NCI-H128 (cell line): ENCODE results near the gene SRSF1.

Experiments
- DNase-seq: peaks from one replicate; lab custom pipeline; 2025; ENCODE audit not compliant: unreplicated experiment; lab: John Stamatoyannopoulos, UW

The SRSF1 gene

DNA sequence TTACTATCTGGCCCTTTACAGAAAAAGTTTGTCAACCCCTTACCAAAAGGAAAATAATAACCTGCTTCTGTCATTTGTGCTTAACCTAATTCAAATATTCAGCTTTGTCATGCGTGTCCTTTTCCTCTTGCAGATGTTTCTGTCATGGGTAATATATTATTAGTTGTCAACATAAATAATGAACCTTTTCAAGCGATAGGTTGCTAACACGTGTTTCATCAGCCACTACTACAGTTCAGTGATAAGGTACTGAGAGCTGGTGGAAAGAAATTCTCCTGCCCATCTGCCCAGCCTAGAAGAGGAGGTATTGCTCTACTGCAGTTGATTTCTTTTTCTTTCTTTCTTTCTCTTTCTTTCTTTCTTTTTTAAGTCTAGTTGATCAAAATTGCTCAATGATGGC, 12.0 kb upstream of the SRSF1 start:
- no peak for DNase-seq

DNA sequence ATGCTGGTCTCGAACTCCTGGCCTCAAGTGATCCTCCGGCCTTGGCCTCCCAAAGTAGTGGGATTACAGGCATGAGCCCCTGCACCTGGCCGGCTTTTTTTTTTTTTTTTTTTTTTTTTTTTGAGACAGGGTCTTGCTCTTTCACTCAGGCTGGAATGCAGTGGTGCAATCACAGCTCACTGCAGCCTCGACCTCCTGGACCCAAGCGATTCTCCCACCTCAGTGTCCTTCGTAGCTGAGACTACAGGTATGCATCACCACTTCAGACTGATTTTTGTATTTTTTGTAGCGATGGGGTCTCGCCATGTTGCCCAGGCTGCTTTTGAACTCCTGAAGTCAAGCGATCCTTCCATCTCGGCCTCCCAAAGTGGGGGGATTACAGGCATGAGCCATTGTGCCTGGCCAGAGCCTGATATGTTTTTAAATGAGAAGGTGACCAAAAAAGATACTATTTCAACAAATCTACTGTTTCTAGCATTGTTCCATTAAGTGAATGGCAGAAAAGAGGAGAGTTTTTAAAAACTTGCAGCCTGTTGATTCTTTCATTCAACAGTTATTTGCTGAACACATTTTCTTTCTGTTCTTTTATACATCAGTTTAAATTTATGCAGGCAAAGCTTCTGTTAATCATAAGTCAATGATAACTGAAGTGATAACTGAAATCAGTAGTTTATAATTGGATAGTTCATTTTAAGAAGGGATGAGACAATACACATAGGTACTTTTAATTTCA, 3.2 kb upstream of the SRSF1 start:
- DNase-seq = no peak

DNA sequence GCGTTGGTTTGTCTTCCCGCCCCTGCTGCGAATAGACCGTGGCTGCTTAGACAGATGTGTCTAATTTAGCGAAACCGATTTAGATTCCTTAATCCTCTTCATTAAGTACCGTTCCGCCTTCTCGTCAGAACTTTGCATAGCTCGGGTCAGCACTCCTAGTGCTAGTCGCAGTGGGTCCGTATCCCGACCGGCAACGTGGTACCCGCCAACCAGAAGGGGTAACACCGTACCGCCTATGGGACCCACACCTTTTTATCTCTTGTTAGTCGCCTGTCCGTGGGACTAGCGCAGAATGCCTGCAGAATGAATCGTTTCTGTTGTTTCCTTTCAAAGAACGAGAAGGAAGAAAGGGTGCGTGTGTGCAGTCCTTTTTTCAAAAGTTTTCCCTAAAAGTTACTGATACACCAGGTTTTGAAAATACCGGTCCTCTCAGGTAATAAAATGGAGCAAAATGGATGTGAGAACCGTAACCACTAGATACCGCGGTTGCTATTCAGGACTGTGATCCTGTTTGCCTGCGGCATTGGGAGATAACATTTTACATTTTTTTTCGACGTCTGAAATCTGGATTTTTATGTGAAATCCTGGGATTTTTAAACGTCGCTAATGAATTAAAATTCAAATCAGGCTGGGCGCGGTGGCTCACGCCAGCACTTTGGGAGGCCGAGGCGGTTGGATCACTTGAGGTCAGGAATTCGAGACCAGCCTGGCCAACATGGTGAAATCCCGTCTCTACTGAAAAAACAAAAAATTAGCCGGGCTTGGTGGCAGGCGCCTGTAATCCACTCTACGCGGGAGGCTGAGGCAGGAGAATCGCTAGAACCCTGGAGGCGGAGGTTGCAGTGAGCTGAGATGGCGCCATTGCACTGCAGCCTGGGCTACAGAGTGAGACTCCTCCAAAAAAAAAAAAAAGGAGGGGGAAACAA, 998 bp upstream of the SRSF1 start:
- no peak for DNase-seq

DNA sequence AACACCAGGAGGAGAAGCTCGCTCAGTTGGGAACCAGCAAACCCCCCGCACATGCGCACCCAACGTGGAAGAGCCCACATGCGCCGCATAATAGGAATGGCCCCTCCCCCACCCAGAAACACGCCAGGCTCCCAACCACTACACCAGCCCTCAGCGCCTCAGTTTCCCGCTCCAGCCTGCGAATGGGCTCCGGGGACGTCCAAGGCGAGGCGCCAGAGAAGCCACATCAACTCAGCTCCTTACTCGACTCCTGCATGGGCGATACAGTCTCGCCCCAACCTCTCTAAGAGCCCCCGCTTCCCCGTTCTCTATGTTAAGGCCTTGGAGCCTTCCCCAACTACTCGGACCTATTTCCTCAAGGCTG, 504 bp downstream of the SRSF1 start:
- no peak for DNase-seq

DNA sequence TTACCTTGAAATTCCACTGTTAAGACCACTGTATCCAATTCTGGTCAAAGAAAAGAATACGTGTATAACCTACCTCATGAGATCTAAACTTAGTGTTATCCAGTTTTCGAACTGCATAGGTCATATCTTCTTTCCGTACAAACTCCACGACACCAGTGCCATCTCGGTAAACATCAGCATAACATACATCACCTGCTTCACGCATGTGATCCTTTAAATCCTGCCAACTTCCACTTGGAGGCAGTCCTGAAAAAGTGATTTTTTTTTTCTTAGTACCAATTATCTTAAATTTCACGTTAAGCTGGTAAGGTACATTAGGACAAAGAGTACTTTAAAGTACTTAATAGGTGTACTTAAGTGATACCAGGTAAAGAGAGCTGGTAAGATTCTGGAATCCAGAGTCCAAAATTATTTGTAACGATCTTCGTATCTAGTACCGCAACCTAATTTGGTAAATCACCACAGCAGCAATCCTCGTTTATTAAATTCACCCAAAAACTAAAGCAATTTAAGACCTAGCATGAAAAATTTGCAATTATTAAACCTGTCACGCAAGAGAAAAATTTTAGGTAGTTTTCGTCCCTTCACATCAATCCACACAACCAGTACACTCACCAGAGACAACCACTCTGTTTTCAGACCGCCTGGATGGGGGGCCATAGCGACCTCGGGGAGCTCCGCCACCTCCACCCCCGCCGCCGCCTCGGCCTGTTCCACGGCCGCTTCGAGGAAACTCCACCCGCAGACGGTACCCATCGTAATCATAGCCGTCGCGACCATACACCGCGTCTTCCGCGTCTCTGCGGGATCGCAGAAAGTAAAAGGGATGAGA, 1.1 kb downstream of the SRSF1 start:
- DNase-seq = no peak

DNA sequence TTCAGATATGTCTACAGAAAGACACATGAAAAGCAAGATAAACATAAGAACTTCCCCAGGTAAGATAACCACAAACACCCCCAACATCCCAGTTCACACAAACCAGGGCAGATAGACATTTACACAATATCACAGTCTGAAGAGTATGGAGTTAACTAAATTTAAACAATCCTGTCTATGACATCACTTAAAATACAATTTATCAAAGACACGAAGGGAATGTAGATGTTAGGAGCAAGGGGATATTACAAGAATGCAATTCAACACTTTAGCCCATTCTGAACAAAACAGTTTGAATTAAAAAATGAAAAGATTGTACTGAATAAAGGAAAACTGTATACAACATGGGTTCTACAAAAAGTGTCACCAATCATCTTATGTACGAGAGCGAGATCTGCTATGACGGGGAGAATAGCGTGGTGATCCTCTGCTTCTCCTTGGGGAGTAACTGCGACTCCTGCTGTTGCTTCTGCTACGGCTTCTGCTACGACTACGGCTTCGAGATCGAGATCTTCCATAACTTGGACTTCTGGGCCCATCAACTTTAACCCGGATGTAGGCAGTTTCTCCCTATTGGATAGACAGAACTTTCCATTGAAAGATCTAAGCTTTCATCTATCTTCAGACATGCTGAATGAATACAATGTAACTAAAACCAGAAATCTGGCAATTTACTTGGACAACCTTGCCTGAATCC, 1.9 kb downstream of the SRSF1 start:
- DNase-seq = no peak

DNA sequence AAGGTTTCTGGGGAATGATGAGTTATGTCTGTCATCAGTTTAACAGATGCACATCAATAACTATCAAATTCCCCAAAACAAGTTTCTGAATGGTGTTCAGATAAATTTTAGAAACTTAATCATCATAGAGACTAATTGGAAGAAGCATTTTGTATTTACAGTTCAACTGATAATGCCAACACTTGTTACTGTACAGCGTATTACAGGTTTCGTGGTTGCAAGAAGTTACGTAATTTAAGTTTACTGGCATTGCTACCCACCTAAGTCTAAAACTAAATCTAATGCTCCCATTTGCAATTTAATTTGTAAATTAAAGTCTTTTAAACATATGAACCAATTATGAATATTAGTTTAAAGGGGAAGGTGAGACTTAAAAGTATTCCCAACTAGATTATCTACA, 3.0 kb downstream of the SRSF1 start:
- DNase-seq = no peak

DNA sequence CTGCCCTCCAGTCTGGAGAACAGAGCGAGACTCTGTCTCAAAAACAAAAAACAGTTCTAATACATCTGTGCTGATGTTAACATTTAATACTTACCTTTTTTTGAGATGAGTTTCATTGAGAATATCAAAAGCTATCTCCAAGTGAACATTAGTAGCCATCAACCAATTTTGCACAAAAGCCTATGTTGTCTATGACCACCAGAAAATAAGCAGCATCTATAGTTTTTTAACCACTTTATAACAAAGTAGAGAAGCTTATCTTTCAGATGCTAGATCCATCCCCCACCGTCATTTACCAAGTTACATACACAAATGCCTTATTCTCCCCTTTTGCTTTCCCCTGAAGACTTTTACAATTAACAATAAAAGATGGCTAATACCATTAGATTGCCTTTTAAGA, 4.1 kb downstream of the SRSF1 start:
- no peak for DNase-seq

DNA sequence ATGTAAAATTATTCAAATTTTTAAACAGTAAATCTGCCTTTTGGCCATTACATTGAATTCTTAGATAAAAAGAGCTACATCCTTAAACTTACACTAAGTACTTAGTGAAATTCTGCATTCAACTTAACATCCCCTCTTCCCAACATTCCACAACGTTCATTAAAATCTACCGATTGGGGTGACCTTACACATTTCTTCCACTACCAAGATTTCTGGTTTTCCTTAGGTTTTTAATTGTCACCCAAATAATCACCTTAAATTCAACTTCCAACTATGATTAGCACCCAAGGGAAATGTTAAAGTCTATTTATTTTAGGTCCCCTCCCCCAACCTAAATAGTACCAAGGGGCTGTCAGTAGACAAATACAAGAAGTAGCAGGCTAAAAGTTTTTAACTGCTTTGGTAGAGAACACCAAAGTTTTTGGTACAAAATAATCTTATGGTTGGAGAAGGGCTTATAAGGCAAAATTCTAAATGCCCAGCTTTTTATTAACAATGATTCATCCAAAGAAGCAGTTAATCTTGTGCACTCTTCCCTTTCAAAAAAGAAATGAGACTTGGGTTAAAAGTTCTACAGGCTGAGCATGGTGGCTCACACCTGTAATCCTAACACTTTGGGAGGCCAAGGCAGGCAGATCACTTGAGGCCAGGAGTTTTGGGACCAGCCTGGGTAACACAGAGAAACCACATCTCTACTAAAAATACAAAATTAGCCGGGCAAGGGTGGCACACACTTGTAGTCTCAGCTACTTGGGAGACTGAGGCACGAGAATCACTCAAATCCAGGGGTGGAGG, 4.7 kb downstream of the SRSF1 start:
- DNase-seq = no peak

DNA sequence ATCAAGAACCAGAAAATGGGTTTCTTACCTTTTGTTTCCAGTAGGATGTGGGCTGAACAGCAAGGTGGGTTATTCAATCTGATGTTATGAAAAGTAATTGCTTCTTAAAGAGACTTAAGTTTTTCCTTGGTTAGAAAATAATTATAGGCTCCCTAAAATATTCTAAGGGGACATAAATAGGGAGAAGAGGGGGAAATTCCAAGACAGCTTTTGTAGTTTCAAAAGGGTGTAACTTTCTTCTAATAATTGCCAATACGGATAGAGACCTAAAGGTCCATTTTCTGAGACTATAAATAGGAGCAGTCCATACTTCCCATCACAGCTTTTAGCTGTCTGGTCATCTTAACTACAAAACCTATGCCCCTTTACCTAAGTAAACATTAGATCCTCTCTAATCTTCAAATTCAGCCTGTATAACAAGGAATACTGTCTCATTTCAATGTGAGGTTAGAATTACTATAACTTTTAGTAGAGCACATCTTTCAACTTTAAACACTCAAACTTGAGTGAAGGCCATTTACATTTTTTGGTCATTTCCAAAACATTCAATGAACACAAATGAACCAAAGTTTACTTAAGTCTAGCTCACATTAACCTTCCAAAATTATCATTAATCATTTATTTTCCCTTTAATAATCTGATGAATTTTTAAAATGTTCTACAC, 5.5 kb downstream of the SRSF1 start:
- DNase-seq = no peak

DNA sequence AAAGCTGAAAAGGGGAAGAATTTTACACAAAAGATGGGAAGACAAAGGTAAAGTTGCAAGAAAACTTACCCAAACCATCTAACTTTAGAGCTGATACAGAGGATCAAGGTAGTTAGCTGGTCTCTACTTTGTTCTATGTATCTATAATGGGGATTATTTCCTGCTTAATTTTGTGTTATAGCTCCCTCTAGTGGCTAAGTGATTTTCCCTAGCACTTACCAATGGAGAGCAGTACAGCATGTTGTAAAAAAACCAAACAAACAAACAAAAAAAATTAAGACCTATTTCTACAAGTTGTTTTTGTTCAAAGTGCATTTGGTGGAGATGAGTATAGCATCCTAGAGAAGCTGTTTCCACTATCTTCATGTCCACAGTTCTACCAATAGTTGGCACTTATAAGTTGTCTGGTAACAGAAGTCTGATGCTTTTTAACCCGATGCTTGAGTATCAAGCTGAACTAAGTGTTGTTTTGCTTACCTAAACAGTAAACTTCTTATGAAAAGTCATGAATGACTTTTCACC, 7.5 kb downstream of the SRSF1 start:
- DNase-seq = peak; percentile 52

DNA sequence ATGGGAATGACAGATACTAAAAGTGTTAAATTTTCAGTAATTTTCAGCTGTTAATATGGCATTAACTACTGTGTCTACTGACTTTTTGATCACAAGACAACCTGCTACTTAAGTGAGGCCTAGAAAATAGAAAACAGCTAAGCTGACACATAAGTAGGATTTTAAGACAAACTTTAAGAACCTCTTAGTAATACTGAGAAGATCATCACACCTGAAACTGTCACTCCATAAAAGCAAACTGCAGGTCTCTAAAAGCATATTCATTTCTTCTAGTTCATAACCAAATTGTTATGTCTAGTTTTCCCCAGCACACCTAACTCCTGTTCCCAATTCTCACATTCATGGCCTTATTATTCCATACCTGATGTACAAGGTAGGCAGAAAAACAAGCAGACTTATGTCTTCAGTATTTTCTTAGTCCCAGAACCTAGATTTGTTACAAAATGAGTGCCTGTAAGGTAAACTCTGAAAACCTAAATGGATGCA, 8.0 kb downstream of the SRSF1 start:
- DNase-seq = no peak

DNA sequence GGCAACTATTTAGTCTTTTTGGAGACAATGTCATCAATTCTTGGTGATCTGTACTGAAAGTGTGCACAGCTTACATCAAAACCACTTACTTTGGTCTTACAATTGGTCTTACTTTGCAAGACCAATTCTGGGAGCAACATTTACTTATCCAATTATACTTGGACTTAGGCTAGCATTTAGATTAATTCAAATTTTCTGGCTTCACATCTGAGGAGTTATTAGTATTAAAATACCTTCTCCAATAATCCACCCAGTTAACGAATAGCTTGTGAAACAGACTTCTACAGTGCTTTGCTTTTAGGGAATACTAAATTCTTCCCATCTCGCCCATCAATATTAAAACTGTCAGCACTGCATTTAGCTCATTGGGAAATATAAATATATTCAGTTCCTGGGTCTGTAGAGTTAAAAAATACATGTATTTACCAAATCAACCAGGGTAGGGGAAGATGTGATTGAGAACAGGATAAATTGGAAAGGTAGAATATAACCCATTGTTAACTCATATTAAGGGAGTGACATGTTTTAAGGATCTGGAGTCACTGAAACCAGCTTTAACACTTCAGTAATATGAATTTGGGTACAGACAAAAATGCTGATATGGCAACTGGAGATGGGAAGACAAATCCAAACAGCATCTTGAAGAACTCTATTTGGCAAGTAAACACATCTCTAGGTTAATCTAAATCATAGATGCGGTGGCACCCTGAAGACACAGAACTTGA, 9.8 kb downstream of the SRSF1 start:
- no peak for DNase-seq

DNA sequence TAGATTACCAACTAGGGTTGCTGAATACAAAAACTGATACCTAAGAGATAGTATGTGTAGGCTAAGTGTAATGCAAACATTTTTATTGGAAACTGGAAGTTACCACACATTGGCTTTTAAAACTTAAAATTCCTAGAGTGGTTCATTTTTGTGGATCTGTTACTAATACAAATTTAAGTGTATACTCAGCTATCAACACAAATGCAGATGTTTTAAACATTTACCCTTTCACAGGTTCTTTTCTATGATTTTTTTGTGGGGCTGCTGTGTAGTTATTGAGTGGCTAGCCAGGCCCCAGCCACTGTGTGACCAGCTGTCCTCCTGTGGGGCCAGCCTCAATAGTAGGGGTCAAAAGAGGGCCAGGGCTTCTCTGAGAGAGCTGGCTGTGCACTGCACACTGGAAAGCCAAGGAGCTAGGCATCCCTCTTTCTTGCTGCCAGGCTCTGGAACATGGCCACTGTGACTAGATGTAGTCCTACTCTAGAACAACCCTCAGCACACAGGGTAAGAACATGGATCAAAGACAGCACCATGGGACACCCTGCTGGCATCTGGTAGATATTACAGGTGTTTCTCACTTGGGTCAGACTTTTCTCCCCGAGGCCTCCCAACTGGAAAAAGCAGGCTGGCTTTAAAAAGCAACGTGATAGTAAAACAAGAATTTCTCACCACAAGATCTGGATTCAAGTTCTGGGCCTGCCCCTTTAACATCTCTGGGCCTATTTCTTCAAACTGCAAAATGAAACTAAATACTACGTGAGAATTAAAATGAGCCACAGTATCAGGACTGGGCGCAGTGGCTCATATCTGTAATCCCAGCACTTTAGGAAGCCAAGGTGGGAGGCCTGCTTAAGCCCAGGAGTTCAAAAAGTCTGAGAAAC, 11.7 kb downstream of the SRSF1 start:
- DNase-seq = no peak

DNA sequence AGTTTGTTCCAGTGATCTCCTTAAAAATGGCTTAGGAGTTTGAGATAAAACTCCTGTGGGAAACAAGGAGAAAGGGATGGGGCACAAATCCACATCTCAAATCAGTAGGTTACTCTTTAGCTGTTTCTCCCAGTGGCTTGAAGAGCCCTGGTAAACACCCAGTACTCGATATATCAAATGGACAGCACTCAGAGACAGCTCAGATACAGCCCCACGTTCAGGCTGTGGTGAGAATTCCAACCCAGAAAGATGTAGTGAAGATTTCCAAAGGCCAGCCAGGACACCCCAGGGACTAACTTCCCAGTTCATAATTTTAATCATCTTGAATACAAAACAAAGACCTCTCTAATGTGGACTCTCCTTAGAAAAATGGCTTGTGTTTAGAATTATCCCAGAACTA, 12.6 kb downstream of the SRSF1 start:
- DNase-seq = no peak

DNA sequence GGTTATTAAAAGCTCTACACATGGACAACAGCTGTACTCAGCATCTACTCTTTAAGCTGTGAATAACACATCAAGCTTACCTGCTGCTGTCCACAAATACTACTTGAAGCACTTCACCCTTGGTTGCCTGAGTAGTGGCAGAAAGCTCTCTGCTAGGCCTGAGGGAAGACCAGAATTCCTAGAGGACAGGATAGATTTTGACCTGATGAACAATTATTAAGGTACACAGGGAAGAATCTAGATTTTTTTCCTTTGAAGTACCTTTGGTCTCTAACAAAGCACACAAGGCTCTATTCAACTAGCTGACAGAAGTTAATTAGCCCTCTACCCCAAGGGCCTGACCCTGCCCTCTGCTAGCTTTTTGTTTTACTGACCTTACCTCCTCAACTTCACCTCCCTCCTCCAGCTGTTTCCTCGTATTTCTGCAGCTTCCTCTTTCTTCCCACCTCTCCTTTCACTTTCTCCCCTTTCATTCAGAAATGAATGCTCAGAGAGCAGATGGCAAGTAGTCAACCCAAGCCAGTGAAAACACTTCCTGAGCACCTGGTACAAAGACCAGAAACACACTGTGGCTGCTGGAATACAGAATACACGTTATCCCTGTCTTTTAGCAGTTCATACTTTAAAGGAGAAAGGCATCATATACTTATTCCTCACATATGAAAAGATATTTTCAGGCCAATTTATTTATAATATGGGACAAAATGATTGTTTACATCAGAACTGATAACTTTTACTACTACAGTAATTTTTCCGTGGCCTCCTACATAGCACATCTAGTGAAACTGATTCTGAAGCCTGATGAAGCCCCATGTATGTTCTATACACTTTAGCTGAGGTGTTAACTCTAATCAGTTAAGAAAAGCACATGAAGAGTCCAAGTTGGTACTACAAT, 13.3 kb downstream of the SRSF1 start:
- DNase-seq = no peak

DNA sequence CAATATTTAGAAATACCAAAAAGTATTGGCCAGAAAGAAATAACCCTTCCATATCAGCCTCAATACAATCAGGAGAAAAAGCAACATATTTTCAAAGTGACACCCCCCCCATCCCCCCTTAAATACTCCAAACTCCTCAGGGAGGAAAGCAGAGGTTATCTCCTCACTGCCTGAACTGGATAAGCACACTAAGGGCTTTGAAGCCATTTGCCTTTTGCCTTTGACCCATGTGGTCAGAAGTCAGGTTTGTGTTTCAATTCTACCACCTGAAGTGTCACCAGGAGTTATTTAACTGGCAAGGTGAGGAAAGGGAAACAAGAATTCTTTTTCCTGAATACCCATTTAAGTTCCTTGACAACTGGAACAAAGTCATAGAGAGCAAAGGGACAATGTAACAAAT, 15.5 kb downstream of the SRSF1 start:
- no peak for DNase-seq
